IPS DF 6.9 (cell line): Measurements from ENCODE around the gene PTPN11.
"Not testable (repeated sequence)": the region's sequence is repeated elsewhere in the genome, so short reads cannot be mapped to it uniquely, and the experiment has no call there.

Experiments used
- DNase-seq: peaks from one replicate; pipeline ENCODE4 v3.0.0-alpha.2; 2013; ENCODE audit warnings: low read depth, low spot score
- H3K27ac ChIP-seq: one replicate; pipeline ENCODE4 v1.5.1; 2013; ENCODE audit warnings: low read length, control low read depth
- H3K27me3 ChIP-seq: 2 replicates; pipeline ENCODE4 v1.6.1; 2013; ENCODE audit warnings: mild to moderate bottlenecking, low read length; ENCODE audit not compliant: control insufficient read depth, insufficient read depth
- H3K36me3 ChIP-seq: 2 replicates; pipeline ENCODE4 v1.6.1; 2013; ENCODE audit warnings: low read length; ENCODE audit not compliant: control insufficient read depth, insufficient read depth
- H3K4me1 ChIP-seq: 2 replicates; pipeline ENCODE4 v1.6.1; 2013; ENCODE audit warnings: low read length; ENCODE audit not compliant: control insufficient read depth, insufficient read depth
- H3K4me3 ChIP-seq: 2 replicates; pipeline ENCODE4 v1.5.1; 2013; ENCODE audit warnings: mild to moderate bottlenecking, low read length
- H3K9me3 ChIP-seq: 2 replicates; pipeline ENCODE4 v1.6.1; 2013; ENCODE audit warnings: low read length, inconsistent platforms; ENCODE audit not compliant: control insufficient read depth, insufficient read depth
- WGBS: extraction: QIAGEN DNeasy Blood & Tissue Kit; methylation state at CpG from one replicate; pipeline ENCODE4 v1.1.7; 2013; ENCODE audit warnings: mixed read lengths, missing lambda C conversion rate; ENCODE audit not compliant: insufficient read length, insufficient coverage; 5-methylcytosine and 5-hydroxymethylcytosine counted together

Gene PTPN11

GRCh38 chr12:112425582-112426382, 7.0 kb downstream of the PTPN11 start:
- no peak overlapping the region for H3K4me3 ChIP-seq
- WGBS: no CpG with 5 or more reads among the region's 7 CpGs
- H3K27me3 ChIP-seq: no peaks in the 10 kb centered on the region
- H3K36me3 ChIP-seq: no peaks in the 10 kb centered on the region
- no peaks in the 10 kb centered on the region for H3K9me3 ChIP-seq
- no peaks in the 10 kb centered on the region for H3K4me1 ChIP-seq
- no peak for DNase-seq
- no peak overlapping the region for H3K27ac ChIP-seq

DNA sequence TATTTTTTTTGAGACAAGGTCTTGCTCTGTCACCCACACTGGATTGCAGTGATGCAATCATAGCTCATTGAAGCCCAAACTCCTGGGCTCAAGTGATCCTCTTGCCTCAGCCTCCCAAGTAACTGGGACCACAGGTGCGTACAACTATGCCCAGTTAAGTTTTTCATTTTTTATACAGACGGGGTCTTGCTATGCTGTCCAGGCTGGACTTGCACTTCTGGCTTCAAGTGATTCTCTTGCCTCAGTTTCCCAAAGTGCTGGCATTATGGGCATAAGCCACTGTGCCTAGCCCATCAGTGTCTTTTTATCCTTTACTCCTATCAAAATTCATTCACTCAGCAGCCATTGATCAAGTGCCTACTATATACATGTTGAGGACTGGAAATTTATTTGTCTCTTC, 9.0 kb downstream of the PTPN11 start:
- no peak for DNase-seq
- Histone ChIP-seq H3K36me3 (no peaks in the 10 kb centered on the region; the same call in 1 of the 2 replicates), H3K4me1 (no peaks in the 10 kb centered on the region), H3K27me3 (no peaks in the 10 kb centered on the region), H3K27ac (no peak overlapping the region), H3K9me3 (no peaks in the 10 kb centered on the region), H3K4me3 (no peak overlapping the region)
- no CpG with 5 or more reads among the region's 2 CpGs for WGBS

DNA sequence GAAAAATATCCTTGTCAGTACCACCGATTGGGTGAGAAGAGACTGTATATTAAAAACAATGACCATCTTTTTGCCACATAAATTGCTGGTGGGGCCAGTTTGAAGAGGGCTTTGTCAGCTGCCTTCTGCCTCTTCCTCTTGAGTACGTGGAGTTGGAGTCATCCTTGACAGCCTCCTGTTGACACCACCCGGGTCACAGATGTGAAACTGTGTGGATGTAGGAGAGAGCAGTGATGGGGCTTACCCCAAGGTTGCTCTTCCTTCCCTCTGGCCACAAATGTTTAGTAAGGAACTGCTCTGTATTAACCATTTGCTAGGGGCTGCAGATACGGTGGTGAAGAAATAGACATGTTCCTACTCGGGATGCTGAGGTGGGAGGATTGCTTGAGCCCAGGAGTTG, 12.2 kb downstream of the PTPN11 start:
- no CpG with 5 or more reads among the region's 5 CpGs for whole genome bisulfite sequencing
- H3K9me3 ChIP-seq: no peaks in the 10 kb centered on the region
- no peak for DNase-seq
- H3K4me1 ChIP-seq: no peaks in the 10 kb centered on the region
- no peak overlapping the region for H3K27ac ChIP-seq
- no peaks in the 10 kb centered on the region; the same call in 1 of the 2 replicates for H3K36me3 ChIP-seq
- H3K4me3 ChIP-seq: no peak overlapping the region
- no peaks in the 10 kb centered on the region for H3K27me3 ChIP-seq

DNA sequence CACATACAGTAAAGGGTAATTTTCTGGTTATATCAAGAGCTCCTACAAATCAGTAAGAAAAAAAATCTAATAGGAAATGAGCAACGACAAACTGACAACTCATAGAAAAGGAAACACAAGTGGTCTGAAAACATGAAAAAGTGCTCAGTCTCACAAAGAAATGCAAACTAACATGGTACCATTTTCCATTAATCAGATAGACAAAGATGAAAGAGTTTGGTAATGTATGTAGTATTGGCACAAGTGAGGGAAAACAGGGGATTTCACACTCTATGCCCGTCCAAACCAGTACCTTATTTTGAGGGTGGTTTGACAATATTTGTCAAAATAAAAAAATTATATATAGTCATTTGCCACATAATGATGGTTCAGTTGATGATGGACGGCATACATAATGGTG, 13.2 kb downstream of the PTPN11 start:
- WGBS: no CpG with 5 or more reads among the region's 3 CpGs
- H3K36me3 ChIP-seq: no peaks in the 10 kb centered on the region; the same call in 1 of the 2 replicates

GRCh38 chr12:112433551-112433950, 14.8 kb downstream of the PTPN11 start:
- H3K4me1 ChIP-seq: no peaks in the 10 kb centered on the region
- no peaks in the 10 kb centered on the region; the same call in 1 of the 2 replicates for H3K36me3 ChIP-seq
- no peak for DNase-seq
- H3K4me3 ChIP-seq: no peak overlapping the region
- H3K27me3 ChIP-seq: no peaks in the 10 kb centered on the region
- WGBS: no CpG with 5 or more reads among the region's 2 CpGs
- no peak overlapping the region for H3K27ac ChIP-seq
- H3K9me3 ChIP-seq: no peaks in the 10 kb centered on the region

More for the DNA sequence above, 13.2 kb downstream of the PTPN11 start:
- DNase-seq: no peak
- Histone ChIP-seq H3K4me1 (no peaks in the 10 kb centered on the region), H3K27me3 (no peaks in the 10 kb centered on the region), H3K27ac (no peak overlapping the region), H3K4me3 (no peak overlapping the region), H3K9me3 (no peaks in the 10 kb centered on the region)

- H3K4me1 ChIP-seq, H3K9me3 ChIP-seq, H3K36me3 ChIP-seq, DNase-seq, H3K27me3 ChIP-seq, H3K27ac ChIP-seq, H3K4me3 ChIP-seq: not testable (repeated sequence)
- no CpG with 5 or more reads among the region's 1 CpG for WGBS
Measured at GRCh38 chr12:112438645-112439044, 19.9 kb downstream of the PTPN11 start.

GRCh38 chr12:112439769-112440168, 21.0 kb downstream of the PTPN11 start:
- H3K27me3 ChIP-seq: no peaks in the 10 kb centered on the region
- no peak overlapping the region for H3K27ac ChIP-seq
- H3K4me3 ChIP-seq: no peak overlapping the region
- no peaks in the 10 kb centered on the region for H3K9me3 ChIP-seq
- DNase-seq: no peak
- H3K4me1 ChIP-seq: no peaks in the 10 kb centered on the region
- no peaks in the 10 kb centered on the region for H3K36me3 ChIP-seq

- not testable (repeated sequence) for H3K27me3 ChIP-seq, DNase-seq, H3K9me3 ChIP-seq, H3K4me1 ChIP-seq, H3K36me3 ChIP-seq, H3K4me3 ChIP-seq, H3K27ac ChIP-seq
- WGBS: no CpG with 5 or more reads among the region's 9 CpGs
Measured at GRCh38 chr12:112440653-112441052, 21.9 kb downstream of the PTPN11 start.

DNA sequence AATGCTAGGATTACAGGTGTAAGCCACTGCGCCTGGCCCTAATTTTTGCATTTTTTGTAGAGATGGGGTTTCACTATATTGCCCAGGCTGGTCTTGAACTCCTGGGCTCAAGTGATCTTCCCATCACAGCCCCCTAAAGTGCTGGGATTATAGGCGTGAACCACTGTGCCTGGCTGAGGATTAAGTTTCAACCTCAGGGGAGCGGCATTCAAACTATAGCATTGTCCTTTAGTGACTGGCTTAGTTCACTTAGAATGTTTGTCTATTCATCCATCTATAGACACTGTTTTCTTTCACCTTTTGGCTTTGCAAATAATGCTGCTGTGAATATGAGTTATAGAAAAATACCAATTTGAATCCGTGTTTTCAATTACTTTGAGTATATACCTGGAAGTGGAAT, 25.2 kb downstream of the PTPN11 start:
- WGBS: no CpG with 5 or more reads among the region's 4 CpGs
- Histone ChIP-seq H3K4me1 (no peaks in the 10 kb centered on the region), H3K9me3 (no peaks in the 10 kb centered on the region), H3K27ac (no peak overlapping the region), H3K36me3 (no peaks in the 10 kb centered on the region; the same call in 1 of the 2 replicates), H3K4me3 (no peak overlapping the region), H3K27me3 (no peaks in the 10 kb centered on the region)
- DNase-seq: no peak

- H3K36me3 ChIP-seq: no peaks in the 10 kb centered on the region; the same call in 1 of the 2 replicates
- no peak for DNase-seq
- H3K27me3 ChIP-seq: no peaks in the 10 kb centered on the region
- H3K4me3 ChIP-seq: no peak overlapping the region
- H3K9me3 ChIP-seq: no peaks in the 10 kb centered on the region
- no peaks in the 10 kb centered on the region for H3K4me1 ChIP-seq
- WGBS: no CpG with 5 or more reads among the region's 3 CpGs
- no peak overlapping the region for H3K27ac ChIP-seq
Measured at GRCh38 chr12:112446008-112446725, 27.4 kb downstream of the PTPN11 start.
